GM03348 (cell line): ENCODE results near the gene CYP19A1.
A peak's percentile ranks its signal among the peaks of the same experiment; 100 is the strongest.
"Not testable (repeated sequence)": the region's sequence is repeated elsewhere in the genome, so short reads cannot be mapped to it uniquely, and the experiment has no call there.

ENCODE experiments used
- DNase-seq: peaks from one replicate; pipeline ENCODE4 v3.0.0; 2012; ENCODE audit warnings: low spot score

The CYP19A1 gene

DNA sequence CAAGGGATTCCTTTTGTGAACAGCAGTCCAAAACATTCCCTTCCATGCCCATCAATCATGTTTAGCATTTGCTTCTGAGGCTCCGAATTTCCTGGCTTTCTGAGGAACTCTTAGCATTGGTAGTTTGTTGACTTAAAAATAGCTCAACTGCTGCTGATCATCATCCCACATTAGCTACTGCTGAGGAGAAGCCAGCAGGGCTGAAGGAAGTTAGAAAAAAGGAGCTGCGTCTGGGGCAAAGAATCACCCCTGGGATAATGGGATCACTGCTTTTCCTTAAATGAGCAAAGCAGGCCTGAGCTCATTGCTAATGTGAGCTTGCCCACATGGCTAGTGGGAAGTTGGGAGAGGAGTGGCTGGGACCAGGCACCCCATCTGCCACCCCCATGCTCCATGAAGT is 39.8 kb downstream of the CYP19A1 start:
- DNase-seq = no peak

DNA sequence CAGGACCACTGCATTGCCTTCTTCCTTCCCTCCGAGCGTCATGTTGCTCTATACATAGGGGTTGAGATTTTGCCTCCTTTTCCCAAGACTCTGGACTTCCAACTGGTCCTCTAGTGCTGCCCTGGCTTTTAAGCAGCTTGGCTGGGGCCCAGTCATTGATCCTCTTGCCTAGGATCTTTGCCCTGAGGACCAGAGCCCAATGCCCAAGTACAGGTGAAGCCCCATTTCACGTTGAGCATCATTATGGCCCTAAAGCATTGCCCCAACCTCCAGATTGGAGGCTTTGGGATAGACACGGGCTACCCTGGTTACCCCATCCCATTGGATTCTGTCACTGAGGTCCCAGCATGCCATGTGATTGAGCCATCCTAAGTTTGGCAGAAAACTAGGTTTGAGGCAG is 47.7 kb downstream of the CYP19A1 start:
- no peak for DNase-seq

DNA sequence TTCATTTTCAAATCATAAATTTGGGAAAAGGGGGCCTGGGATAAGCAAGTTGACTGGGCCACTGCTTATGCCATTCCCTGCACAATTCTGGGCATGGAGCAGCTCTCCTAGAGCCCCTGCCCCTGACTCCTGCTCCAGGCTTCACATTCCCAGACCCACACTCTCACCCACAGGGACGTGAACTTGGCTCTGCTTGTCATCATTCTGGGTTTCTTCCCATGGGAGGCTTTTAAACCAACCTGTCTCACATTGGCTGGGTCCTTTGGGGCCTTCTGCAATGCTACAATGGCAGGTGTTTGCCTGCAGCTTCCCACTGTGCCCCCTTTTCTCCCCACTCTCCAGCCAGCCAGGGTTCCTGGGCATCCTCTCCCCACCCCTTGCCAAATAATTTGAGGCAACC is 49.1 kb downstream of the CYP19A1 start:
- DNase-seq = no peak

GRCh38 chr15:51288143-51289065 is 50.0 kb downstream of the CYP19A1 start:
- DNase-seq = no peak

DNA sequence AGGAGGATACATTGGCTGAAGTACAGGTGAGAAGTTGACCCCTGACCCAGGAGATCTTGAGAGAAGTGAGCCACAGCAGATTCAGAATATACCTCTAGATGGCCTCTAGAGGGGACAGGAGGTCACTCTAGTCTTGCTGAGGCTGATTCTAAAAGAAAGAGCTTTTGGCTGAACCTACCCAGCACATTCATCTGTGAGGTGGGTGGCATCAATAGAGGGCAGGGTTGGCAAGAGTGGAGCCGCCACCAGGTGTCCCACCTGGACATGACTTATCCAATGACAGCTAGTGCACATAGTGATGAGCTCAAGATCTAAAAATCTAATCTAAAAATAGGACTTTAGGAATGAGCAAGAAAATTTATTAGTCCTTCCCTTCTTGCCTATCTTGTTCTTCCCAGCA is 51.6 kb downstream of the CYP19A1 start:
- no peak for DNase-seq

DNA sequence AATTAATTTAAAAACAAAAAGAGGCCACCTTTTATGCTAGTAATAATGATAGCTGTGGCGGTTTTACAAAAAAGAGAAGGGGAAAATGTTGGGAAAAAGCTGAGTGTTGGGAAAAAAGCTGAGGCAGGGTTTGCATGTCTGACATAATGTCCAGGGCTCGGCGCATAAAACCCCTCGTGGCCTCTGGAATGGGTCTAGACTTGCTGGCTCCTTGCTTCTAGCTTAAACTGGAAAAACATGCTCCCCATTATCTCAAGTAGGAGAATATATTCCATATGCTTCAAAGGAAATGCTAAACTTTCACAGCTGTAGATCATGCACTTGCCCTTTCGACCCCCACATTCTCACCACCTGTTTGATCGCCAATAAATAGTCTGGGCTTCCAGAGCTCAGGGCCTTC is 53.0 kb downstream of the CYP19A1 start:
- no peak for DNase-seq

- DNase-seq = no peak
Measured at GRCh38 chr15:51284871-51285270, 53.5 kb downstream of the CYP19A1 start.

GRCh38 chr15:51283026-51283425 is 55.4 kb downstream of the CYP19A1 start:
- DNase-seq = no peak

DNA sequence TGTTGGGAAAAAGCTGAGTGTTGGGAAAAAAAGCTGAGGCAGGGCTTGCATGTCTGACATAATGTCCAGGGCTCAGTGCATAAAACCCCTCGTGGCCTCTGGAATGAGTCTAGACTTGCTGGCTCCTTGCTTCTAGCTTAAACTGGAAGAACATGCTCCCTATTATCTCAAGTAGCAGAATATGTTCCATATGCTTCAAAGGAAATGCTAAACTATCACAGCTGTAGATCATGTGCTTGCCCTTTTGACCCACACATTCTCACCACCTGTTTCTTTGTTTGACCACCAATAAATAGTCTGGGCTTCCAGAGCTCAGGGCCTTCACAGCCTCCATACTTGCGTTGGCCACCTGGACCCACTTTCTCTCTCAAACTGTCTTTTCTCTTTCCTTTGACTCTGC is 56.2 kb downstream of the CYP19A1 start:
- not testable (repeated sequence) for DNase-seq

GRCh38 chr15:51281368-51281967 is 56.9 kb downstream of the CYP19A1 start:
- peak; percentile 83 for DNase-seq

- DNase-seq = no peak
Measured at GRCh38 chr15:51280838-51281237, 57.6 kb downstream of the CYP19A1 start.

- DNase-seq = no peak
Measured at GRCh38 chr15:51279391-51279790, 59.0 kb downstream of the CYP19A1 start.

DNA sequence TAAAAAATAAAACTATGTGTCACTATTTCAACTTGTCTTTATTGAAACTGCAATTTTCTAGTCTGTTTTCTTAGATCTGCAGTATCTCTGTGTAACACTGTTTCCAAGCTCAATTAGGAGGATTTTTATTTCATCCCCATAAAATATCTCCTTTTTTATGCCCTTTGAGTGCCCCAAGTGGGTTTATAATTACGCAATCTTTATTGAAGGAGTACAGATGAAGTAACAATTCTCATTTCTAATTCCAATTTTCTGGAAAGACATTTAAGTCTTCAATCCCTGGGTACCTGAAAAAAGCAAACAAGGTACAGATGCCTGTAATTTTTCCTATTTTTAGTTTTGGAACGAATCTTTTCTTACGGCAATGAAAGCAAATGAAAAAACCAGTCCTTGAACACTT is 61.3 kb downstream of the CYP19A1 start:
- no peak for DNase-seq

DNA sequence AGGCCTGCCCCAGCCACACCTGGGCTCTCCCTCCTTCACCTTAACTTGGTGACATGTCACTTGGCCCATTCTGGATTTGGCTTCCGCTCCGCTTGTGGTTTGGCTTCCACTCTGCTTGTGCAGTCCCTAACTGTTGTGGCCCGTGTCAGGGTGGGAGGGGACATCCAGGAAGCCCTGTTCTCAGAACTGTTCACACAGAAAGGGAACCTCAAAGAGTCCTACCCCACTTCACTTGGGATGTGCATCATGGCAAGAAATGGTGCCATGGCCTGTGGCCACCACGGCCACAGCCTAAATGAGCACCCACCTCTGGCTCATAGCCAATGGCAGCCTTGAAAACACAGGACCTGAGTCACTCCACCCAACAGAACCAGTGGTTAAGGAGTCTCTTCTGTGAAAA is 63.4 kb downstream of the CYP19A1 start:
- DNase-seq = no peak

- no peak for DNase-seq
Measured at GRCh38 chr15:51270706-51271105, 67.7 kb downstream of the CYP19A1 start.

GRCh38 chr15:51269496-51269895 is 68.9 kb downstream of the CYP19A1 start:
- DNase-seq = no peak

- peak; percentile 42 for DNase-seq
Measured at GRCh38 chr15:51267703-51268083, 70.7 kb downstream of the CYP19A1 start.

DNA sequence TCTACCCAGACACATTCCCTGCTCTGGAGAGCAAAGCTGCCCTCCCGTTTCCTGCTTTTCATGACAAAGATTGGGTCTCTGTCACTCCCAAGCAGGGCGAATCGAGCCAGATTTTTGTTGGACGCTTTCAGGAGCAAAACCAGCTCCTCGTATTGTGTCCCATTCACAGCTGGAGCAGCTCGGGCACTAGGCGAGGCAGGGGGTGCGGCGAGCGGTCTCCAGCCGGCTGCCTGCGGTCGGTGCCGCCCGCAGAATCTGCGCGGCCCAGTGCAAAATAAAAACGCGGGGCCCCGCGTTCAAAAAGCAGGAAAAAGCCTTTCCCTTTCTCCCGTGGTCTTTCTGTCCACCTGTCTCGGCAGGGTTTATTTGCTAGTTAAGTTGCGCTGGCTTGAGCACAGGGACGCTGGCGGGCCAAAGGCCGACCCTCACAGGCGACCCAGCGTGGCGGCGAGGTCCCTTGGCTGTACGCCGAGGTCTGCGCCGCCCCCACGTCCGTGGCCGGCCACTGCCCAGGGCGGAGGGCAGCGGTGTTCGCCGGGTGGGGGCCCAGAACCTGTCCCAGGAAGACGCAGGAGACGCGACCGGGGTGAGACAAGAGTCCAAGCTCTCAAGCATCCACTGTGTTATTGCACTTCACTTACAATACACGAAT is 71.2 kb downstream of the CYP19A1 start:
- peak; percentile 70 for DNase-seq

GRCh38 chr15:51266656-51267050 is 71.7 kb downstream of the CYP19A1 start:
- DNase-seq = peak; percentile 41

GRCh38 chr15:51265037-51265555 is 73.3 kb downstream of the CYP19A1 start:
- no peak for DNase-seq

- DNase-seq = no peak
Measured at GRCh38 chr15:51263726-51264125, 74.7 kb downstream of the CYP19A1 start.

- no peak for DNase-seq
Measured at GRCh38 chr15:51263116-51263515, 75.3 kb downstream of the CYP19A1 start.

GRCh38 chr15:51262463-51262862 is 75.9 kb downstream of the CYP19A1 start:
- DNase-seq = no peak
